ENCODE data around the gene SNAP29.

GRCh38 chr22:20926243-20926642 lies 67.4 kb downstream of the SNAP29 start:
- TF ChIP-seq CTCF (IDR thresholded peaks at IDR 0.05 in 4 of 5, conservative IDR thresholded peaks at IDR 0.05 in 1 of 5) (no peak), POLR2A (IDR thresholded peaks at IDR 0.05) (no peak)

Measured in gastrocnemius medialis (tissue), 4 donors.